ENCODE measurements around the gene GRAP2. TPM values are rescaled to one million over a fixed set of nuclear protein-coding genes. Genes with fewer than 3 reads are reported as not detected.
"Not testable (repeated sequence)": the region's sequence is repeated elsewhere in the genome, so short reads cannot be mapped to it uniquely, and the experiment has no call there.

GRAP2 gene
- total RNA-seq, 1 experiment from 2014 or later = not detected

GRCh38 chr22:39992088-39992826 lies 91.4 kb downstream of the GRAP2 start:
- Histone ChIP-seq H3K4me2 (ENCODE audit: low read length) (no peak overlapping the region), H4K20me1 (ENCODE audit: low read length) (0 out of 2 replicates have a peak, but pooled peaks cover 4% of the 10 kb centered on the region), H3K79me2 (ENCODE audit: low read length) (peaks cover 17% of the 10 kb centered on the region), H2AFZ (ENCODE audit: low read length) (no peak overlapping the region), H3K4me1 (ENCODE audit: insufficient read depth, low read length) (peaks cover 16% of the 10 kb centered on the region), H3K9ac (ENCODE audit: low read length) (no peak overlapping the region), H3K27ac (ENCODE audit: low read length) (no peak overlapping the region), H3K36me3 (ENCODE audit: low read depth, low read length) (no peaks in the 10 kb centered on the region), H3K9me3 (ENCODE audit: low read length) (no peaks in the 10 kb centered on the region), H3F3A (ENCODE audit: low read length, unreplicated experiment) (no peaks in the 10 kb centered on the region), H3K9me2 (replicated peaks; ENCODE audit: low read length) (no peaks in the 10 kb centered on the region), H3K27me3 (ENCODE audit: low read length) (no peaks in the 10 kb centered on the region), H3K4me3 (ENCODE audit: low read length) (no peak overlapping the region)
- ChIA-PET CTCF (no interaction called here), POLR2A (ENCODE audit: unreplicated experiment) (no interaction called here)
- BruUV-seq (replicated peaks) = no TSS peak
- DNase-seq (no peak), ATAC-seq (no peak)
- intact Hi-C loops (cut with micrococcal nuclease) = no loop called here
- no peak for TF ChIP-seq CTCF (conservative IDR thresholded peaks at IDR 0.05; ENCODE audit: low read depth, low read length)
- TF ChIP-seq EZH2 (IDR thresholded peaks at IDR 0.05; ENCODE audit: low read length, unreplicated experiment) = no peak
- TF ChIP-seq EZH2phosphoT487 (IDR thresholded peaks at IDR 0.05; ENCODE audit: borderline replicate concordance, low read length) = no peak

GRCh38 chr22:39992894-39993293 lies 92.0 kb downstream of the GRAP2 start:
- H3K9me3 ChIP-seq (ENCODE audit: low read length); BruUV-seq (replicated peaks); H3K4me2 ChIP-seq (ENCODE audit: low read length); intact Hi-C loops (cut with micrococcal nuclease); ATAC-seq; POLR2A ChIA-PET (ENCODE audit: unreplicated experiment); DNase-seq; H3K4me3 ChIP-seq (ENCODE audit: low read length); H3K9me2 ChIP-seq (replicated peaks; ENCODE audit: low read length); H3K36me3 ChIP-seq (ENCODE audit: low read depth, low read length); H4K20me1 ChIP-seq (ENCODE audit: low read length); H3K27me3 ChIP-seq (ENCODE audit: low read length); CTCF ChIA-PET; H3F3A ChIP-seq (ENCODE audit: low read length, unreplicated experiment); H2AFZ ChIP-seq (ENCODE audit: low read length); H3K27ac ChIP-seq (ENCODE audit: low read length); H3K9ac ChIP-seq (ENCODE audit: low read length): not testable (repeated sequence)
- H3K79me2 ChIP-seq (ENCODE audit: low read length) = peaks cover 17% of the 10 kb centered on the region
- H3K4me1 ChIP-seq (ENCODE audit: insufficient read depth, low read length) = peaks cover 22% of the 10 kb centered on the region

GRCh38 chr22:39994041-39994565 lies 93.2 kb downstream of the GRAP2 start:
- Histone ChIP-seq H3K27ac (ENCODE audit: low read length) (no peak overlapping the region), H3K4me1 (ENCODE audit: insufficient read depth, low read length) (peaks cover 28% of the 10 kb centered on the region), H3K4me2 (ENCODE audit: low read length) (peak overlapping the region; percentile 67), H3F3A (ENCODE audit: low read length, unreplicated experiment) (no peaks in the 10 kb centered on the region), H3K9ac (ENCODE audit: low read length) (no peak overlapping the region), H3K4me3 (ENCODE audit: low read length) (peak overlapping the region; percentile 44), H3K27me3 (ENCODE audit: low read length) (no peaks in the 10 kb centered on the region), H4K20me1 (ENCODE audit: low read length) (0 out of 2 replicates have a peak, but pooled peaks cover 4% of the 10 kb centered on the region), H2AFZ (ENCODE audit: low read length) (0 out of 2 replicates have a peak overlapping the region, but pooled peaks have one; percentile 34), H3K9me2 (replicated peaks; ENCODE audit: low read length) (no peaks in the 10 kb centered on the region), H3K36me3 (ENCODE audit: low read depth, low read length) (no peaks in the 10 kb centered on the region), H3K79me2 (ENCODE audit: low read length) (peaks cover 17% of the 10 kb centered on the region), H3K9me3 (ENCODE audit: low read length) (no peaks in the 10 kb centered on the region)
- no peak for DNase-seq
- intact Hi-C loops (cut with micrococcal nuclease) = no loop called here
- ChIA-PET CTCF (no interaction called here), POLR2A (ENCODE audit: unreplicated experiment) (no interaction called here)
- no TSS peak for BruUV-seq (replicated peaks)
- TF ChIP-seq EZH2 (IDR thresholded peaks at IDR 0.05; ENCODE audit: low read length, unreplicated experiment) (no peak), EZH2phosphoT487 (IDR thresholded peaks at IDR 0.05; ENCODE audit: borderline replicate concordance, low read length) (no peak), CTCF (conservative IDR thresholded peaks at IDR 0.05; ENCODE audit: low read depth, low read length) (no peak)
- ATAC-seq = no peak

All from PC-3 (cell line).